Islet precursor cell (in vitro differentiated cells): ENCODE measurements around the gene MPG.
"Not testable (repeated sequence)": the region's sequence is repeated elsewhere in the genome, so short reads cannot be mapped to it uniquely, and the experiment has no call there.

Experiments used
- DNase-seq: peaks from one replicate; pipeline ENCODE4 v3.0.0-alpha.2; 2018

Gene MPG

DNA sequence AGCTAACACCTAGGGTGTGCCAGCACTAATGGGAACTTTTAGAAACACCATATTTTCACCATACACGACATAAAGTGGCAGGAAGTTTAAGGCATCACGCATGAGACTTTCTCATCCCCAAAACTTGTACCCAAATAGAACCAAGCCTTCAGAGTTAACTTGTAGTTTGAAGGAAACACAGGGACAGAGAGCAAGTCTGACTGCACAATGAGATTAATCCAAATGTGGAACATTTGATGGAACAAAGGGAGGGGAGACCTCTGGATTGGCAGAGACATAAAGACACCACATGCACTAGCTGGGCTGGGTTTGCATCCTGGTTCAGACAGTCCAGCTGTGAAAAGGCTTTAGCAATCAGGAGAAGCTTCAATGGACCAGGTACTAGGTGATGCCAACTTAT lies 36.3 kb downstream of the MPG start:
- no peak for DNase-seq

DNA sequence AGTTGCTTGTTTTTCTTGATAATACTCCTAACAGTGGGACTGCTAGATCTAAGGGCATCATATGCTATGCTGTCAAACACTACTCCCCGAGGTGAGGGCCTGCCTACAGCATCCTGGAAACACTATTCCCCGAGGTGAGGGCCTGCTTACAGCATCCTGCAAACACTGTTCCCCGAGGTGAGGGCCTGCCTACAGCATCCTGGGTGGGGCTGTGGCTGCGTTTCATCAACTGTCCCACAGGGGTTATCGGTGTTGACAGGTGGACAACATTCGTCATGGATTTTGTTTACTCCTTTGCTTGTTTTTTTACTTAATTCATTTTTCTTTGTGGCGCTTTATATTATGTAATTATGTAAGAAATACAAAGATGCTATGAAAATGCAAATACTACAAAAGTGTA lies 38.0 kb downstream of the MPG start:
- no peak for DNase-seq

DNA sequence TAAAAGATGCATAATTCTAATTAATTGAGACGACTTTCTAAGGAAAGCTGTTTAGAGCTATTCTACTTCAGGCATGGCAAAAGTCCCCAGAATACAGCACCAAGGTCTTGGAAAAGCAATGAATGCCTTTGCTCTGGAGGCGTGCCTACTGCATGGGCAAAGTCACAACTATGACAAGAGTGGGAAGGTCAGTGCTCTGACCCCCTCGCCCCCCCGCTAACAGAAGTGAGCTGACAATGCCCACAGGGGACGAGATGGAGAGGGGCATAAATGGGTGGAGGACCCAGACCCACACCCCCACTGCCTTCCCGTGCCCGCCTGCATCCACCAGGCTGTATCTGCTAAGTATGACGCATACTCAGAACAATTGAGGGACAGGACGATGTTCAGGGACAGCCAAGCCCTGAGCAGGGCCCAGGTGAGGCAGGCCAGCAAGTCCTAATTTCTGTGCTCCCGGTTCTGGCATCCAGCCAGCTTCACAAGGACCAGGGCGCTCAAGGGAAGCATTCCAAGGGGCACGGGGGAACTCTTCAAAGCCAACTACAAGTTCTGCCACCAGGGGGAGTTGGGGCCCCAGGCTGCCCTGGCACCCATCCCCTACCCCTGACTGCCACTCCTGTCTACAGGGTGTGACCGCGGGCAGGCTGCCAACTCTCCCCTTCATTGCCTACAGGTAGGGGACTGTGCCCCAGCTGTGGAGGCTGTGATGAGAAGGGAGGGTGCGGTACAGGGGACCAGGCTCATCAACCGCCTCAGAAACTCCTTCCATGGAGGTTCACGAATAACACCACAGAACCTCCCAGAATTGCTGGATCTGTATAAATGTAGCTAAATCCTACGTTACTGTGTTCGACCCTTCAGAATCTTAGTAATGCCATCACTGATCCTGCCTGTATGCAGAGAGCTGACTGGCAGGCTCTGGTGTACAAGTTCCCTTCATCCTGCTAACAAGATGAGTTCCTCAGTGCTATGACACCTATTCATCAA lies 39.6 kb downstream of the MPG start:
- peak; percentile 75 for DNase-seq

DNA sequence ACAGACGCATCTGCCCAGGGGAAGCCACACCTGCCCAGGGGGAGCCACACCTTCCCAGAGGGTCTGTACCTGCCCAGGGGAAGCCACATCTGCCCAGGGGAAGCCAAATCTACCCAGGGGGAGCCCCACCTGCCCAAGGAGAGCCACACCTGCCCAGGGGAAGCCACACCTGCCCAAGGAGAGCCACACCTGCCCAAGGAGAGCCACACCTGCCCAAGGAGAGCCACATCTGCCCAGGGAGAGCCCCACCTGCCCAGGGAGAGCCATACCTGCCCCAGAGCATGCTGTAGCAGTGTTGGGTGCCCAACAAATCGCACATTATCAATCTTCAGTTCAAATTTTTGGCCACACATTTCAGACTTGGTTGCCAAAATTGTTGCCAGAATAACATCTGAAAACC lies 40.8 kb downstream of the MPG start:
- DNase-seq = no peak

DNA sequence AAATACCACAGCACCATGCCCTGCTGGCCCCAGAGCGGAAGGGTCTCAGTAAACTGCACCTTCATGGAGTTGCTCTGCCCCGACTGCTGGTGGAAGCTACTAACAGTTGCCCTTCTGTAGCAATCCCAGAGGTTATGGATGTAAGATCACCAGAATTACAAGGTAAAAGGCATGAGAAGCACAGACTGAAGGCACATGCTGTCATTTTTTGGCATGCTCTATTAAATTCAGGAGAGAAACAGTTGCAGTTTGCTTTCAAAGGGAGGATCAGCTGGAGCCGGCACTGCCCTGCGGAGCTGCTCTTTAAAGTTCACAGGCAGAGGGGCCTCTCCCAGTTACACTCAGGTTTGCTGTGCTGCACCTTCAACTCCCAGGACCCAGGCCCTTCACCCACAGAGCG lies 41.3 kb downstream of the MPG start:
- no peak for DNase-seq

DNA sequence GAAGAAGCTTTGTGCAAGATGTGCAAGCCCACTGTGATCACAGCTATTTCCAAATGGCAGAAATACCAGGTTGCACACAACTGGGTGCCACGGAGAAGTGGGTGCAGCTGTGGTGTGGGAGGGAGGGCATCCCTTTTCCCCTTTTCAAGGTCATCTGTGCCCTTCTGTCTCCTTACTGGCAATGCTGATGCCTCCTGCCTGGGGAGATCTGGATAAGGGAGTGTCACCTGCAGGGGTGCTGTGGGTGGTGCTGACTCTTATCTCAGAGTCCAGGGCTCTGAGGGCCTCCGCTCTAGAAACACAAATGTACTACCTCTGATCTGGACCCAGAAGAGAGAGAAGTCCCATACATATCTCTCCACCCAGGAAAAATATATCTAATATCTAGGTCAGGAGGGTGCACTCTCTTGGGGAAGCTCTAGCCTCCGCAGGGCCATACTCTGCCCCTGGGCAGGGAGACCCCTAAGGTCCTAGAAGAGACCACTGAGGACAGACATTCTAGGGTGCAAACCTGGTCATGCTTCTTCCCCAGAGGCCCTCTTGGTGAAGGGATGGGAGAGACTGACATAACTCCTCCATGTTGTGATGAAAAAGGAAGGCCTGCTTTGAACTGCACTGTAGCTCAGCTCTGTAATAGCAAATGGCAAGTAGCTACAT lies 41.9 kb downstream of the MPG start:
- DNase-seq = no peak

DNA sequence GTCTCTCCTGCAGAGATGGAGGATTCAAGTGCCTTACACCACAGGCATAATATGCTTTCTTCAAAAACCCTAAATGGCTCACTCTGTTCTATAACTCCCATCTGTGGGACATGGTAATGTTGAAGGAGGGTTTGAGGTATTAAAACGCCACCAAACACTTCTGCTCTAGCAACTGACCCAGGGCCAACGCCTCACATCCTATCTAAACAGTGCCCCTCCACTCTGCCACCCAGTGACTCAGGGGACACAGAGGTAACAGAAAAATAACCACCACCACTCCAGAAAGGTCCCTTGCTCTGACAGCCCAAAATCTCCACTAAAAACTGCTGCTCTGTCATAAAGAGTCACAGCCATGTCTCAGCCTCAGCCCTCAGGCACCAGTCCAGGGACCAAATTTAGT lies 42.7 kb downstream of the MPG start:
- DNase-seq = no peak

DNA sequence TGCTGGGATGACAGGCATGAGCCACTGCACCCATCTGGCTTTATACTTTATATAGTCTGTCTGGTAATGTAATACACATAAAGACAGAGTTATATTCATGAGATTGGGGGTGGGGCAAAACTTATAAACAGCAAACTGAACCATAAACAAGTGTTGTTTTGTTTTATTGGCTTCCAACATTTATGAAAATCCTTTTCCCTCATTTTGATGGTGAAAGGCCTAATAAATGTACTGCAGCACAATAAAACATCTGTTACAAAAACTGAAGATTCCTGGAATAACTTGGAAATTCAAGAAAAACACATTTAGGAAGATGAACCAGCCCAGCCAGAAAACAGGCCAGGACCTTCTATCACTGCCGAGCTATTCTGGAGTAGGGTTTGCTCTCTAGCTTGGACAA lies 44.3 kb downstream of the MPG start:
- no peak for DNase-seq

DNA sequence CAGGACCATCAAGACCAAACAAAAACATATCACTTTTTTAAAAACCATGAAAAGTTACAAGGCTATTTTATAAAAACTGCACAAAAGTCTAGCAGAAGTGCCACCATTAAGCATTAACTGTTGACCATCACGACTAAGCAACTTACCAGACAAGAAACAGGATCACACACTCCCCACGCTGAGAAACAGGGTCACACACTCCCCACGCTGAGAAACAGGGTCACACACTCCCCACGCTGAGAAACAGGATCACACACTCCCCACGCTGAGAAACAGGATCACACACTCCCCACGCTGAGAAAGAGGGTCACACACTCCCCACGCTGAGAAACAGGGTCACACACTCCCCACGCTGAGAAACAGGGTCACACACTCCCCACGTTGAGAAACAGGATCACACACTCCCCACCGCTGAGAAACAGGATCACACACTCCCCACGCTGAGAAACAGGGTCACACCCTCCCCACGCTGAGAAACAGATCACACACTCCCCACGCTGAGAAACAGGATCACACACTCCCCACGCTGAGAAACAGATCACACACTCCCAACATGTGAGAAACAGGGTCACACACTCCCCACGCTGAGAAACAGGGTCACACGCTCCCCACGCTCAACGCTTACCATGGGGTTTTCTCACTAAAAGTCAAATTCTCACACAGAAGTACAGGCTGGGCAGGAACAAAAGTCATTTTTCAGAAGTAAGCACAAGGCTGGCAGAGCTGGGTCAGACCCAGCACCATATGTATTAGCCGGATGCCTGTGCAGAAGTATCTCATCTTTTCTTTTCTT lies 45.7 kb downstream of the MPG start:
- DNase-seq = not testable (repeated sequence)

DNA sequence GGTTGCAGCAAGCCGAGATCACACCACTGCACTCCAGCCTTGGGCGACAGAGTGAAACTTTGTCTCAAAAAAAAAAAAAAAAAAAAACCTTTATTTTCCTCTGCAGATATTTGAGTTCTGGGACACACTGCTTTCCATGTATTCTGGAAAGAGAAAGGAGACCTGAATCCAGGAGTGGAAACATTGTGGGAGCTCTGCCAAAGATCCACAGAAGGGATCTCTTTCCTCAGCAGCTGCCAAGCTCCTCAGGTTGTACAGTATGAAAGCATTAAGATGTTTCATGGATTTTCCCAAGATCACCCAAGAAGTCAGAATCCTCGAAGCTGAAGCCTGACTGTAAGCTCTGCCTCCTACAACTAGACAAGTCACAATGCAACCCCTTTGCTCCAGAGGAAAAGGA lies 47.0 kb downstream of the MPG start:
- no peak for DNase-seq

DNA sequence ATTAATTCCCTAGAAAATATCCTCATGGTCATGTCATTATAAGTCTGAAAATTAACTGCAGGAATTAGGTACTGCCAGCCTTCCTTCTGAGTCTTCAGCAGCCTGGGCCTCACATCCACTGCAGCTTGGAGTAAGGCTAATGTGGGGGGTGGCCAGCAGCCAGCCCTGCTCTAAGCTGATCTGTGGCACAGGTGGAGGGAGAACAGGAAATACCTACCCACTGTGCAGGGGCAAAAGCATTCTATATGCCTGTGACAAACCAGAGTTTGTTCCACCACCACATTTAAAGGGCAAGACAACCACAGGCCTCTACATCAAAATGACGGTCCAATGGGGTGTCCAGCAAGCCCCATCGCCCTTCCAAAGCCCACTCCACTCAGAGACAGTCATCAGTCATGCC lies 51.0 kb downstream of the MPG start:
- no peak for DNase-seq

DNA sequence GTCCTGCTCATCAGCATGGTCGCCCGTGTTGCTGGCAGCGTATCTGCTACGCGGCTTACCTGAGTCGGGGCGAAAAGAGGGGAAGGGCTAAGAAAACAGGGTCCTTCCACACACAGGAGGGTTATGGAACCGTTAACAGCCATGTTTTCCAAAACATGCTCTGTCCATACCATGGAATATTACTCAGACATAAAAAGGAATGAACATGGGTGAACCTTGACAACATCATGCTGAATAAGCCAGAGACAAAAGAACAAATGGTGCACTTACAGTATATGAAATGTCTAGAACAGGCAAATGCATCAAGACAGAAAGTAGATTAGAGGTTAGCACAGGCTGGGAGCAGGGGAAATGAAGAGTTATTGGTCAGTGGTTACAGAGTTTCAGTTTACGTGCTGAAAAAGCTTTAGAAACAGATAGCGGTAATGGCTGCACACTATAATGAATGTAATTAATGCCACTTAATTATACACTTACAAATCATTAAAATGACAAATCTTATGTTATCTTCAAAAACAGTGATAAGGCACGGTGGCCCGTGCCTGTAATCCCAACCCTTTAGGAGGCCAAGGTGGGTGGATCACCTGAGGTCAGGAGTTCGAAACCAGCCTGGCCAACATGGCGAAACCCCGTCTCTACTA lies 52.6 kb downstream of the MPG start:
- no peak for DNase-seq

DNA sequence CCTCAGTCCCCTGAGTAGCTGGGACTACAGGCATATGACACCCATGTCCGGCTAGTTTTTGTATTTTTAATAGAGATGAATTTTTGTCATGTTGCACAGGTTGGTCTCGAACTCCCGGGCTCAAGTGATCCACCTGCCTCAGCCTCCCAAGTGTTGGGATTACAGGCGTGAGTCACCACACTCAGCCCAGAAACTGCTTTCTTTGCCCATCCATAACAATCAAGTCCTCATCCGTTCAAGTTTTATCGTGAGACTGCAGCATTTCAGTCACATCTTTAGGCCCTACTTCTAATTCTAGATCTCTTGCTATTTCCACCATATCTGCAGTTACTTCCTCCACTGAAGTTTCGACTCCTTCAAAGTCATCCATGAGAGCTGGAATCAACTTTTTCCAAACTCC lies 54.1 kb downstream of the MPG start:
- no peak for DNase-seq

DNA sequence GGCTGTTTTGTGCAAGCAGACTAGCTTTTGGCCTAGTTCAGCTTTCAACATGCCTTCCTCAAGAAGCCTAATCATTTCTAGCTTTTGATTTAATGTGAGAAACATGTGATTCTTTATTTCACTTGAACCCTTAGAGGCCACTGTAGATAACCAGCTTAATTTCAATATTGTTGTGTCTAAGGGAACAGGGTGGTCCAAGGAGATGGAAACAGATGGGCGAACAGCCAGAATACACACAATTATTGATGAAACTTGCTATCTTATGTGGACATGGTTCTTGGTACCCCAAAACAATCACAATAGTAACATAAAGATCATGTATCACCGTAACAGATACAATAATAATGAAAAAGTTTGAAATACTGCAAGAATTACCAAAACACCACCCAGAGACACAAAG lies 55.7 kb downstream of the MPG start:
- DNase-seq = no peak
